CD4-positive, alpha-beta T cell (primary cell): ENCODE results near the gene FASLG. TPM values are rescaled to one million over a fixed set of nuclear protein-coding genes. Genes with fewer than 3 reads are reported as not detected.

Experiments
- ATAC-seq: fragments of 200-7000 bp; cut with Tn5 transposase; one replicate; pipeline ENCODE4 v1.10.0; 2022; ENCODE audit warnings: mild to moderate bottlenecking; ENCODE audit not compliant: poor library complexity
- CTCF ChIA-PET: fragments of 350-600 bp; sonication (Branson Sonifier 250); formaldehyde crosslinking; loops from one replicate; lab custom pipeline; 2021; ENCODE audit warnings: antibody characterized with exemption, inconsistent platforms; lab: Charles Lee
- POLR2A ChIA-PET: fragments of 350-600 bp; sonication (Branson Sonifier 250); formaldehyde crosslinking; loops from one replicate; lab custom pipeline; 2021; ENCODE audit warnings: antibody characterized with exemption, inconsistent platforms; lab: Charles Lee
- DNase-seq, 14 experiments: peaks; one replicate each; pipeline ENCODE4 v3.0.0-alpha.2; 2013 to 2020; ENCODE audit warnings: mixed read lengths in 2 of 14
- H3K27ac ChIP-seq, 2 donors: one replicate each; pipeline versions ENCODE4 v1.5.1 to v1.7.0; 2013; ENCODE audit warnings: low read length in 2 of 2, low read depth in 1 of 2, mild to moderate bottlenecking in 1 of 2
- H3K27me3 ChIP-seq, 2 experiments: 1 replicate in 1 of 2; 2 replicates in 1 of 2; pipeline versions ENCODE4 v1.6.1 to v1.7.0; 2013; ENCODE audit warnings: low read length in 2 of 2, control low read depth in 1 of 2, mild to moderate bottlenecking in 1 of 2, moderate library complexity in 1 of 2; ENCODE audit not compliant: insufficient read depth in 2 of 2, control insufficient read depth in 1 of 2
- H3K36me3 ChIP-seq: one replicate; pipeline ENCODE4 v1.6.1; 2013; ENCODE audit warnings: low read length, control low read depth; ENCODE audit not compliant: insufficient read depth
- H3K4me1 ChIP-seq: one replicate; pipeline ENCODE4 v1.6.1; 2013; ENCODE audit warnings: low read length, control low read depth; ENCODE audit not compliant: insufficient read depth
- H3K4me3 ChIP-seq: one replicate; pipeline ENCODE4 v1.5.1; 2013; ENCODE audit warnings: mild to moderate bottlenecking, low read length, moderate library complexity
- H3K9me3 ChIP-seq, 2 experiments: 1 replicate in 1 of 2; 2 replicates in 1 of 2; pipeline versions ENCODE4 v1.6.1 to v1.7.0; 2013; ENCODE audit warnings: low read length in 2 of 2, mild to moderate bottlenecking in 2 of 2, control low read depth in 1 of 2, moderate library complexity in 1 of 2; ENCODE audit not compliant: control insufficient read depth in 1 of 2, insufficient read depth in 1 of 2
- H3K27ac Mint-ChIP-seq: one replicate; pipeline ENCODE4 v1.8.0; 2020; ENCODE audit warnings: mixed read lengths
- H3K27me3 Mint-ChIP-seq: one replicate; pipeline ENCODE4 v1.8.0; 2021; ENCODE audit warnings: mixed read lengths
- H3K36me3 Mint-ChIP-seq: one replicate; pipeline ENCODE4 v1.8.0; 2021; ENCODE audit warnings: low read depth, mixed read lengths
- H3K4me1 Mint-ChIP-seq: one replicate; pipeline ENCODE4 v1.8.0; 2021; ENCODE audit warnings: low read depth, mixed read lengths
- H3K4me3 Mint-ChIP-seq: one replicate; pipeline ENCODE4 v1.8.0; 2020; ENCODE audit warnings: mild to moderate bottlenecking, mixed read lengths
- H3K9me3 Mint-ChIP-seq: one replicate; pipeline ENCODE4 v1.8.0; 2020; ENCODE audit warnings: mixed read lengths
- CTCF ChIP-seq: fragments of 200-600 bp; IDR thresholded peaks from one replicate; pipeline ENCODE4 v1.8.0; 2022; ENCODE audit warnings: antibody characterized with exemption, mild to moderate bottlenecking
- intact Hi-C, 2 experiments: fragments of 100-400 bp; cut with DNase I in 1 of 2; cut with micrococcal nuclease in 1 of 2; formaldehyde crosslinking; loops; one replicate each; pipeline versions ENCODE4 v1.15.1 to v1.9.0; 2023 to 2025; cut with DNase I, micrococcal nuclease
- total RNA-seq, 174 experiments: library from RNA in 2 of 174; stranded (reverse) in 2 of 174; gene quantifications; one replicate each; pipeline ENCODE4 v1.2.3 and lab custom pipeline; 2021 to 2026

FASLG gene
- total RNA-seq, 2 experiments from 2014 or later: 0.11 to 0.80 TPM

- Mint-ChIP-seq H3K27ac (peak overlapping the region; percentile 89), H3K36me3 (no peaks in the 10 kb centered on the region), H3K4me1 (peaks cover 59% of the 10 kb centered on the region), H3K9me3 (no peaks in the 10 kb centered on the region), H3K27me3 (no peaks in the 10 kb centered on the region), H3K4me3 (no peak overlapping the region)
- intact Hi-C loops: no loop called here
- CTCF ChIA-PET: interaction anchor here (1.0 to 4.4 kb wide), 4 partner anchors 22 to 82 kb away, joined by 3 to 20 read pairs (median 5); partner anchors contain the start of gene FASLG
- H3K4me3 ChIP-seq: no peak overlapping the region
- H3K27ac ChIP-seq: no peak overlapping the region
- ATAC-seq (no peak), DNase-seq (no peak)
- no peaks in the 10 kb centered on the region for H3K9me3 ChIP-seq
- no peaks in the 10 kb centered on the region for H3K27me3 ChIP-seq
- POLR2A ChIA-PET: interaction anchor here (0.9 to 1.7 kb wide), 6 partner anchors 9 to 105 kb away, joined by 3 to 5 read pairs (median 3); partner anchors contain the start of genes FASLG and SUCO
- H3K4me1 ChIP-seq: peaks cover 55% of the 10 kb centered on the region
- H3K36me3 ChIP-seq: no peaks in the 10 kb centered on the region
- TF ChIP-seq CTCF: no peak
These were observed 21.4 kb upstream of the FASLG start for GRCh38 chr1:172637522-172637921.

- H3K27me3 ChIP-seq: no peaks in the 10 kb centered on the region
- peak in 1 of 14 experiments; percentile 21 for DNase-seq
- H3K4me3 Mint-ChIP-seq: peak overlapping the region; percentile 54
- CTCF ChIA-PET: interaction anchor here (2.8 to 4.4 kb wide), 2 partner anchors 29 to 82 kb away, joined by 8 to 20 read pairs; no protein-coding TSS in a partner anchor
- H3K36me3 Mint-ChIP-seq: no peaks in the 10 kb centered on the region
- TF ChIP-seq CTCF: no peak
- H3K4me1 Mint-ChIP-seq: peaks cover 66% of the 10 kb centered on the region
- no peak for ATAC-seq
- no peak overlapping the region for H3K4me3 ChIP-seq
- no peaks in the 10 kb centered on the region for H3K9me3 Mint-ChIP-seq
- POLR2A ChIA-PET: interaction anchor here (0.7 to 2.7 kb wide), 7 partner anchors 10 to 105 kb away, joined by 3 to 10 read pairs (median 3); partner anchors contain the start of genes FASLG and SUCO
- H3K4me1 ChIP-seq: peaks cover 62% of the 10 kb centered on the region
- peak overlapping the region; percentile 89 for H3K27ac Mint-ChIP-seq
- intact Hi-C loops: loop anchor here in 1 of 2 experiments (2.0 kb wide), 2 partner anchors 33 to 71 kb away; no protein-coding TSS in a partner anchor
- H3K27ac ChIP-seq: peak overlapping the region; percentile 10 to 52
- H3K36me3 ChIP-seq: no peaks in the 10 kb centered on the region
- no peaks in the 10 kb centered on the region for H3K9me3 ChIP-seq
- no peaks in the 10 kb centered on the region for H3K27me3 Mint-ChIP-seq
These were observed 20.7 kb upstream of the FASLG start for GRCh38 chr1:172638249-172638648.

GRCh38 chr1:172638885-172639831 is 19.7 kb upstream of the FASLG start:
- Mint-ChIP-seq H3K4me1 (peaks cover 75% of the 10 kb centered on the region), H3K4me3 (peak overlapping the region; percentile 54), H3K27me3 (no peaks in the 10 kb centered on the region), H3K36me3 (no peaks in the 10 kb centered on the region), H3K9me3 (no peaks in the 10 kb centered on the region), H3K27ac (peak overlapping the region; percentile 89)
- TF ChIP-seq CTCF: no peak
- ChIA-PET POLR2A (interaction anchor here (0.7 to 2.7 kb wide), 21 partner anchors 8 to 244 kb away, joined by 3 to 10 read pairs (median 4); partner anchors contain the start of genes FASLG and SUCO), CTCF (interaction anchor here (1.2 to 4.4 kb wide), 5 partner anchors 28 to 88 kb away, joined by 3 to 20 read pairs (median 4); no protein-coding TSS in a partner anchor)
- Histone ChIP-seq H3K9me3 (no peaks in the 10 kb centered on the region), H3K36me3 (no peaks in the 10 kb centered on the region), H3K4me1 (peaks cover 67% of the 10 kb centered on the region), H3K4me3 (peak overlapping the region; percentile 25), H3K27ac (peak overlapping the region; percentile 37 to 52), H3K27me3 (no peaks in the 10 kb centered on the region)
- intact Hi-C loops: loop anchor here in 1 of 2 experiments (1.0 to 2.0 kb wide), 5 partner anchors 23 to 70 kb away; no protein-coding TSS in a partner anchor
- DNase-seq (peak; percentile 34 to 81 (median 59)), ATAC-seq (peak; percentile 78)
